ENCODE data around the gene OR2B6.

DNA sequence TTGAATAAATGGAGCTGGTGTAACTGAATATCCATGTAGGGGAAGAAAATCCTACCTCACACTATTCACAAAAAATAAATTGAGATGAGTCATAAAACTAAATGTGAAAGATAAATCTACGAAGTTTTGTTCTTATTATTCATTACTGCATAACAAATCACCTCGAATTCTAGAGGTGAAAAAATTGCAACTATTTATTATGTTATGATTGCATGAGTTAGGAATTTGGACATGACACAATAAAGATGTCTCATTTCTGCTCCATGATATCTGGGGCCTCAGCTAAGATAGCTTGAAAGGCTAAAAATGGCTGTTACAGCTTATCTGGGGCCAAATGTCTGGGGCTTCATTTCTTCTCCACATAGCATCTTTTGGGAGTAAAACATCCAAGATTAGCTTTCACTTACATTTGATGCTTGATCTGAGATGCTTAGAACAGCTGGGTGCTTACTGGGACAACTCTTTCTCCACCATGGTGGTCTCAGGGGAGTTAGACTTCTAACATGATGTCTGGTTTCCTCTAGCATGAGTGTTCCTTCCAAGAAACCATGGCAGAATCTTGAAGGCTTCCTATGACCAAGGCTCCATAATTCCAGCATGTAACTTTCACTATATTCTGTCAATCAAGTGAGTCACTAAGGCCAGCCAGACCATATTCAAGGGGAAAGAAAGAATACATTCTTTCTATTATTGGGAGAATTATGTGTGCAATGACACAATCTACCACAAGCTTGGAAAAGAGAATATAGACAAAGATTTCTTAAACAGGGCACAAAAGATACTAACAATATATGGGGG, 30.1 kb downstream of the OR2B6 start:
- no peak for TF ChIP-seq POLR2A (IDR thresholded peaks at IDR 0.05)
- TF ChIP-seq, protein P1, sequence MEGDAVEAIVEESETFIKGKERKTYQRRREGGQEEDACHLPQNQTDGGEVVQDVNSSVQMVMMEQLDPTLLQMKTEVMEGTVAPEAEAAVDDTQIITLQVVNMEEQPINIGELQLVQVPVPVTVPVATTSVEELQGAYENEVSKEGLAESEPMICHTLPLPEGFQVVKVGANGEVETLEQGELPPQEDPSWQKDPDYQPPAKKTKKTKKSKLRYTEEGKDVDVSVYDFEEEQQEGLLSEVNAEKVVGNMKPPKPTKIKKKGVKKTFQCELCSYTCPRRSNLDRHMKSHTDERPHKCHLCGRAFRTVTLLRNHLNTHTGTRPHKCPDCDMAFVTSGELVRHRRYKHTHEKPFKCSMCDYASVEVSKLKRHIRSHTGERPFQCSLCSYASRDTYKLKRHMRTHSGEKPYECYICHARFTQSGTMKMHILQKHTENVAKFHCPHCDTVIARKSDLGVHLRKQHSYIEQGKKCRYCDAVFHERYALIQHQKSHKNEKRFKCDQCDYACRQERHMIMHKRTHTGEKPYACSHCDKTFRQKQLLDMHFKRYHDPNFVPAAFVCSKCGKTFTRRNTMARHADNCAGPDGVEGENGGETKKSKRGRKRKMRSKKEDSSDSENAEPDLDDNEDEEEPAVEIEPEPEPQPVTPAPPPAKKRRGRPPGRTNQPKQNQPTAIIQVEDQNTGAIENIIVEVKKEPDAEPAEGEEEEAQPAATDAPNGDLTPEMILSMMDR (IDR thresholded peaks at IDR 0.05) = no peak

Data from esophagus squamous epithelium (tissue), 4 donors.